Measurements from ENCODE around the gene ZC3H7A. TPM values are rescaled to one million over a fixed set of nuclear protein-coding genes. Genes with fewer than 3 reads are reported as not detected.

Gene ZC3H7A
- total RNA-seq, 1 experiment from 2014 or later, result 45.9 TPM

DNA sequence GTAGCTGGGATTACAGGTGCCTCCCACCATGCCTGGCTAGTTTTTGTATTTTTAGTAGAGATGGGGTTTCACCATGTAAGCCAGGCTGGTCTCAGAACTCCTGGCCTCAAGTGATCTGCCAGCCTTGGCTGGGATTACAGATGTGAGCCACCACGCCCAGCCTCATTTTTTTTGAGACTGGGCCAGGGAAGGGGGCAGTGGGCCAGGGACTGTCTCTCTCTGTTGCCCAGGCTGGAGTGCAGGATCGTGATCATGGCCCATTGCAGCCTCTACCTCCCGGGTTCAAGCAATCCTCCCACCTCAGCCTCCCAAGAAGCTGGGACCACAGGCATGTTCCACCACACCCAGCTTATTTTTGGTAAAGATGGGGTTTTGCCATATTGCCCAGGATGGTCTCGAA, 38.3 kb upstream of the ZC3H7A start:
- DNase-seq (ENCODE audit: low spot score) (no peak), ATAC-seq (no peak; the same call in 1 of the 2 replicates)
- TF ChIP-seq, protein P1, sequence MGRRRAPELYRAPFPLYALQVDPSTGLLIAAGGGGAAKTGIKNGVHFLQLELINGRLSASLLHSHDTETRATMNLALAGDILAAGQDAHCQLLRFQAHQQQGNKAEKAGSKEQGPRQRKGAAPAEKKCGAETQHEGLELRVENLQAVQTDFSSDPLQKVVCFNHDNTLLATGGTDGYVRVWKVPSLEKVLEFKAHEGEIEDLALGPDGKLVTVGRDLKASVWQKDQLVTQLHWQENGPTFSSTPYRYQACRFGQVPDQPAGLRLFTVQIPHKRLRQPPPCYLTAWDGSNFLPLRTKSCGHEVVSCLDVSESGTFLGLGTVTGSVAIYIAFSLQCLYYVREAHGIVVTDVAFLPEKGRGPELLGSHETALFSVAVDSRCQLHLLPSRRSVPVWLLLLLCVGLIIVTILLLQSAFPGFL (CRISPR knock-in tag; IDR thresholded peaks at IDR 0.05; ENCODE audit: borderline replicate concordance), result no peak
- TF ChIP-seq ZNF317 (CRISPR knock-in tag; IDR thresholded peaks at IDR 0.05; ENCODE audit: borderline replicate concordance, low read depth) (no peak), ZNF121 (CRISPR knock-in tag; IDR thresholded peaks at IDR 0.05) (no peak), ESRRA (CRISPR knock-in tag; IDR thresholded peaks at IDR 0.05; ENCODE audit: borderline replicate concordance) (no peak), OVOL2 (CRISPR knock-in tag; IDR thresholded peaks at IDR 0.05; ENCODE audit: borderline replicate concordance) (no peak), GABPB1 (CRISPR knock-in tag; IDR thresholded peaks at IDR 0.05) (no peak), MXD4 (CRISPR knock-in tag; IDR thresholded peaks at IDR 0.05; ENCODE audit: borderline replicate concordance) (no peak), ZNF219 (CRISPR knock-in tag; IDR thresholded peaks at IDR 0.05; ENCODE audit: borderline replicate concordance) (no peak), SP1 (CRISPR knock-in tag; conservative IDR thresholded peaks at IDR 0.05) (no peak), NR2C2 (CRISPR knock-in tag; IDR thresholded peaks at IDR 0.05) (no peak), ELF4 (CRISPR knock-in tag; IDR thresholded peaks at IDR 0.05; ENCODE audit: low read depth) (no peak)
- TF ChIP-seq, protein P2, sequence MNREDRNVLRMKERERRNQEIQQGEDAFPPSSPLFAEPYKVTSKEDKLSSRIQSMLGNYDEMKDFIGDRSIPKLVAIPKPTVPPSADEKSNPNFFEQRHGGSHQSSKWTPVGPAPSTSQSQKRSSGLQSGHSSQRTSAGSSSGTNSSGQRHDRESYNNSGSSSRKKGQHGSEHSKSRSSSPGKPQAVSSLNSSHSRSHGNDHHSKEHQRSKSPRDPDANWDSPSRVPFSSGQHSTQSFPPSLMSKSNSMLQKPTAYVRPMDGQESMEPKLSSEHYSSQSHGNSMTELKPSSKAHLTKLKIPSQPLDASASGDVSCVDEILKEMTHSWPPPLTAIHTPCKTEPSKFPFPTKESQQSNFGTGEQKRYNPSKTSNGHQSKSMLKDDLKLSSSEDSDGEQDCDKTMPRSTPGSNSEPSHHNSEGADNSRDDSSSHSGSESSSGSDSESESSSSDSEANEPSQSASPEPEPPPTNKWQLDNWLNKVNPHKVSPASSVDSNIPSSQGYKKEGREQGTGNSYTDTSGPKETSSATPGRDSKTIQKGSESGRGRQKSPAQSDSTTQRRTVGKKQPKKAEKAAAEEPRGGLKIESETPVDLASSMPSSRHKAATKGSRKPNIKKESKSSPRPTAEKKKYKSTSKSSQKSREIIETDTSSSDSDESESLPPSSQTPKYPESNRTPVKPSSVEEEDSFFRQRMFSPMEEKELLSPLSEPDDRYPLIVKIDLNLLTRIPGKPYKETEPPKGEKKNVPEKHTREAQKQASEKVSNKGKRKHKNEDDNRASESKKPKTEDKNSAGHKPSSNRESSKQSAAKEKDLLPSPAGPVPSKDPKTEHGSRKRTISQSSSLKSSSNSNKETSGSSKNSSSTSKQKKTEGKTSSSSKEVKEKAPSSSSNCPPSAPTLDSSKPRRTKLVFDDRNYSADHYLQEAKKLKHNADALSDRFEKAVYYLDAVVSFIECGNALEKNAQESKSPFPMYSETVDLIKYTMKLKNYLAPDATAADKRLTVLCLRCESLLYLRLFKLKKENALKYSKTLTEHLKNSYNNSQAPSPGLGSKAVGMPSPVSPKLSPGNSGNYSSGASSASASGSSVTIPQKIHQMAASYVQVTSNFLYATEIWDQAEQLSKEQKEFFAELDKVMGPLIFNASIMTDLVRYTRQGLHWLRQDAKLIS (CRISPR knock-in tag; IDR thresholded peaks at IDR 0.05; ENCODE audit: borderline replicate concordance), result no peak
- TF ChIP-seq, protein P3, sequence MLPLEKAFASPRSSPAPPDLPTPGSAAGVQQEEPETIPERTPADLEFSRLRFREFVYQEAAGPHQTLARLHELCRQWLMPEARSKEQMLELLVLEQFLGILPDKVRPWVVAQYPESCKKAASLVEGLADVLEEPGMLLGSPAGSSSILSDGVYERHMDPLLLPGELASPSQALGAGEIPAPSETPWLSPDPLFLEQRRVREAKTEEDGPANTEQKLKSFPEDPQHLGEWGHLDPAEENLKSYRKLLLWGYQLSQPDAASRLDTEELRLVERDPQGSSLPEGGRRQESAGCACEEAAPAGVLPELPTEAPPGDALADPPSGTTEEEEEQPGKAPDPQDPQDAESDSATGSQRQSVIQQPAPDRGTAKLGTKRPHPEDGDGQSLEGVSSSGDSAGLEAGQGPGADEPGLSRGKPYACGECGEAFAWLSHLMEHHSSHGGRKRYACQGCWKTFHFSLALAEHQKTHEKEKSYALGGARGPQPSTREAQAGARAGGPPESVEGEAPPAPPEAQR (CRISPR knock-in tag; IDR thresholded peaks at IDR 0.05), result no peak
- no peaks in the 10 kb centered on the region; the same call in 1 of the 2 replicates for H3K27me3 Mint-ChIP-seq (ENCODE audit: low read depth)
- H3K4me3 Mint-ChIP-seq, result no peak overlapping the region
- CTCF ChIA-PET, result interaction anchor here (1.8 to 2.1 kb wide), 2 partner anchors 38 to 121 kb away, joined by 6 to 11 read pairs; partner anchors contain the start of gene ZC3H7A
- H3K36me3 Mint-ChIP-seq, result peaks cover 41% of the 10 kb centered on the region
- no peak overlapping the region for H3K27ac Mint-ChIP-seq
- POLR2A ChIA-PET, result interaction anchor here (0.5 to 0.6 kb wide), 2 partner anchors 9 to 118 kb away, joined by 4 read pairs; no protein-coding TSS in a partner anchor
- H3K4me1 Mint-ChIP-seq, result peaks cover 11% of the 10 kb centered on the region
- H3K9me3 Mint-ChIP-seq, result no peaks in the 10 kb centered on the region

DNA sequence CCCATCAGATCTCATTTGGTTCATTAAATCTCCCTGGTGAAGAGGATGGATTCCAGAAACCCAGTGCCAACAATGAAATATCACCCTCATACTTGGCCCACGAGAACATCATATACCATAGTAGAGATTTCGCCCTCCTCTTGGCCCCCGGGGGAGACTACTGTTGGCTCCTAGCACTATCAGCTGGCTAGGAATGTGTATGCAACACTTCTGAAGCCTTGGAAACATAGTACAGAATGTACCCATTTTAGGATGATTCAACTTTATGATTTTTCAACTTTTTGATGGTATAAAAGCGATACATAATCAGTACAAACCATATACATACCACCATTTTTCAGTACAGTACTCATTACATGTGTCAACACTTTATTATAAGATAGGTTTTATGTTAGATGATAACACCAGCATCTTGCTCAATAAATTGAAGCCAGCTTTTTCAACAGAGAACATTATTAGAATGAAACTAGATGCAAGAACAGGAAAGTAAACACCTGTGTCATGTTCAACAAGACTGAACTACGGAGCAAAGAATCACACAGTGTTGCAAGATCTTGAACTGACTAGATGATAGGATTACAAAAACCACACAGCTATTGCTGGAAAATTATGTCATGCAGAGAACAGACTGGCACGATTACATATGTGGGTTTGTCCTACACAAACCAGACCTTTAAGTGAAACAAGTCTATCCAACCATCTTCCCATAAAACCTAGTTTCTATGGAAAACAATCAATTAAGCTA, 37.1 kb upstream of the ZC3H7A start:
- no peak for TF ChIP-seq ZNF138 (CRISPR knock-in tag; conservative IDR thresholded peaks at IDR 0.05)
- TF ChIP-seq GABPB1 (CRISPR knock-in tag; IDR thresholded peaks at IDR 0.05), result peak; percentile 76
- ChIA-PET CTCF (no interaction called here), POLR2A (no interaction called here)
- H3K36me3 Mint-ChIP-seq, result peaks cover 29% of the 10 kb centered on the region
- peak overlapping the region; percentile 35; the same call in 1 of the 2 replicates for H3K27ac Mint-ChIP-seq
- peaks cover 11% of the 10 kb centered on the region for H3K4me1 Mint-ChIP-seq
- DNase-seq (ENCODE audit: low spot score), result no peak
- H3K4me3 Mint-ChIP-seq, result no peak overlapping the region
- H3K9me3 Mint-ChIP-seq, result no peaks in the 10 kb centered on the region
- ATAC-seq, result no peak
- no peaks in the 10 kb centered on the region; the same call in 1 of the 2 replicates for H3K27me3 Mint-ChIP-seq (ENCODE audit: low read depth)

DNA sequence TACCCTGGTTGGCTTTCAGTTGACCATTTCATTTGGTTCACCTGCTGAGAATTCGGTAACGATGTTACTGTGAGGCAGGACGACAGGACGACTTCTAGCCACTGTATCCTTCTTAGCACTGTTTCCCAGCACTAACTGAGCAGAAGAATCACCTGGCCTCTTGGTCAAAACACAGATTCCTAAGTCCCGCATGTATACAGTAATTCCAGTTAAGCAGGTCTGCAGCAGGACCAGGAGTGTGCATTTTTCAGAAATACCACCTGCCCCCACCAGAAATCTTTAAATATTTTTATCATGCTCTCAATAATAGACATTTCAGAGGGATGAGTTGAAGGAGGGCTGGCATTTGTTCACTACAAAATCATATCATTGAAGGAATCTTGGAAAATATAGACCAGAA, 31.6 kb upstream of the ZC3H7A start:
- DNase-seq (ENCODE audit: low spot score) (no peak), ATAC-seq (no peak)
- Mint-ChIP-seq H3K4me1 (no peaks in the 10 kb centered on the region), H3K27me3 (ENCODE audit: low read depth) (no peaks in the 10 kb centered on the region; the same call in 1 of the 2 replicates), H3K36me3 (no peaks in the 10 kb centered on the region), H3K9me3 (no peaks in the 10 kb centered on the region), H3K27ac (no peak overlapping the region), H3K4me3 (no peak overlapping the region)
- POLR2A ChIA-PET, result interaction anchor here (0.6 to 0.7 kb wide), 4 partner anchors 28 to 659 kb away, joined by 3 to 5 read pairs (median 3); no protein-coding TSS in a partner anchor
- CTCF ChIA-PET, result no interaction called here
- TF ChIP-seq ATF1 (CRISPR knock-in tag; IDR thresholded peaks at IDR 0.05) (no peak), PRRX2 (CRISPR knock-in tag; IDR thresholded peaks at IDR 0.05) (no peak), FOXK1 (CRISPR knock-in tag; IDR thresholded peaks at IDR 0.05) (no peak), SP1 (CRISPR knock-in tag; conservative IDR thresholded peaks at IDR 0.05) (no peak), RORB (CRISPR knock-in tag; IDR thresholded peaks at IDR 0.05) (no peak), ZNF219 (CRISPR knock-in tag; IDR thresholded peaks at IDR 0.05; ENCODE audit: borderline replicate concordance) (no peak), TCF7 (CRISPR knock-in tag; IDR thresholded peaks at IDR 0.05; ENCODE audit: low read depth) (no peak)
- TF ChIP-seq, protein P2 (CRISPR knock-in tag; IDR thresholded peaks at IDR 0.05; ENCODE audit: borderline replicate concordance), result no peak
- TF ChIP-seq, protein P4, sequence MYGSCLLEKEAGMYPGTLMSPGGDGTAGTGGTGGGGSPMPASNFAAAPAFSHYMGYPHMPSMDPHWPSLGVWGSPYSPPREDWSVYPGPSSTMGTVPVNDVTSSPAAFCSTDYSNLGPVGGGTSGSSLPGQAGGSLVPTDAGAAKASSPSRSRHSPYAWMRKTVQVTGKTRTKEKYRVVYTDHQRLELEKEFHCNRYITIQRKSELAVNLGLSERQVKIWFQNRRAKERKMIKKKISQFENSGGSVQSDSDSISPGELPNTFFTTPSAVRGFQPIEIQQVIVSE (CRISPR knock-in tag; IDR thresholded peaks at IDR 0.05; ENCODE audit: borderline replicate concordance), result no peak
